ENCODE data around the gene PPP6R3.

PPP6R3 gene

DNA sequence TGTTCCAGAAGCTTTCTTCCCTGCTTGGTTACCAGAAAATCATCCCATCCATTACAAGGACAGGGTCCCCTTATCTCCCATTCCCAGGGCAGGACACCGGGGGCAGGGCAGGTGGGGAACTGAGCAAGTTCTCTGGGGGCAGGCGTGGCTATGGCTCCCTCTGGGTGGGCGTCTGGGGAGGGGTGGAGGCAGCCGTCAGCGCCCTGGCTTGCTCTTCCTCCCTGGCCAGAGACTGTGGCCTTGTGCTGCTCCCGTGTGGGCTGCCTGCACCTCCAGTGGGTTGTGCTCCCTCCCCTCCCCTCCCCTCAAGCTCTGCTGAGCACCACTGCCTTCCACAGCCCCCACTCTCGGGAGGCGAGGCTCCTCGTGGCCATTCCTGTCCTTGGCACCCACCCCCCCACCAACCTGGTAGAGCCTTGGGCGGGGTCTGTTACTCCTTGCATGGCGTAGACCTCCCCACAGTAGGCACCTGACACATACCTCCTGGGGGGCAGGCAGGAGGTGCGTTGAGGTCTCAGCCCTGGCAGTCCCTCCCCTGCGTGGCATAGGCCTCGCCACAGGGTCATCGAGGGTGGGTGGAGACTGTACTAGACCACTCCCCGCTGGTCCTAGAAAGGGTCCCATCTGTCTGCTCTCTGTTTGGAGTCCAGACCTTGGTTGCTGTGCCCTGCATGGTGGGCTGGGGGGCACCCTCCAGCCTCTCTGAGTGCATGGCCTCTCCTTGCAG lies 24.2 kb upstream of the PPP6R3 start:
- Histone ChIP-seq H3K4me3 (ENCODE audit: low read depth, low read length) (no peak overlapping the region), H4K8ac (ENCODE audit: low read depth, low read length) (peak overlapping the region; percentile 17), H4K91ac (ENCODE audit: low read depth, low read length) (peak overlapping the region; percentile 4), H2BK5ac (ENCODE audit: low read depth, low read length, poor library complexity) (no peak overlapping the region), H3K36me3 (ENCODE audit: control insufficient read depth in 1 of 2, insufficient read depth in 2 of 2, low read length in 2 of 2) (peaks cover 18 to 28% of the 10 kb centered on the region in 2 experiments), H3K4me2 (ENCODE audit: low read length) (no peak overlapping the region), H3K9ac (ENCODE audit: low read length) (no peak overlapping the region), H3K18ac (ENCODE audit: low read length) (no peak overlapping the region), H3K23ac (ENCODE audit: low read length) (no peak overlapping the region), H3K79me2 (ENCODE audit: control insufficient read depth, insufficient read depth, low read length, poor library complexity) (no peaks in the 10 kb centered on the region), H3K4ac (ENCODE audit: low read depth, low read length) (no peak overlapping the region), H2BK120ac (ENCODE audit: insufficient read depth, low read length, poor library complexity) (no peak overlapping the region), H3K79me1 (ENCODE audit: low read length) (peaks cover 10% of the 10 kb centered on the region), H2AFZ (ENCODE audit: insufficient read depth, low read length, poor library complexity) (no peak overlapping the region), H3K14ac (ENCODE audit: low read length) (peak overlapping the region; percentile 10), H3K4me1 (ENCODE audit: control insufficient read depth in 1 of 2, insufficient read depth in 2 of 2, low read length in 2 of 2) (peaks cover 12 to 15% of the 10 kb centered on the region in 2 experiments), H3K27me3 (ENCODE audit: insufficient read depth, low read length) (no peaks in the 10 kb centered on the region), H2BK12ac (ENCODE audit: low read length) (peak overlapping the region; percentile 3), H4K12ac (ENCODE audit: low read depth, low read length) (peak overlapping the region; percentile 10), H3K27ac (ENCODE audit: low read depth, low read length) (peak overlapping the region; percentile 47), H2AK5ac (ENCODE audit: low read length) (no peak overlapping the region), H3K9me3 (ENCODE audit: insufficient read depth, low read depth, low read length) (peaks cover 1% of the 10 kb centered on the region)
- DNase-seq = no peak
- WGBS (ENCODE audit: extremely low coverage, insufficient coverage, insufficient read length) = no CpG with 5 or more reads among the region's 16 CpGs

DNA sequence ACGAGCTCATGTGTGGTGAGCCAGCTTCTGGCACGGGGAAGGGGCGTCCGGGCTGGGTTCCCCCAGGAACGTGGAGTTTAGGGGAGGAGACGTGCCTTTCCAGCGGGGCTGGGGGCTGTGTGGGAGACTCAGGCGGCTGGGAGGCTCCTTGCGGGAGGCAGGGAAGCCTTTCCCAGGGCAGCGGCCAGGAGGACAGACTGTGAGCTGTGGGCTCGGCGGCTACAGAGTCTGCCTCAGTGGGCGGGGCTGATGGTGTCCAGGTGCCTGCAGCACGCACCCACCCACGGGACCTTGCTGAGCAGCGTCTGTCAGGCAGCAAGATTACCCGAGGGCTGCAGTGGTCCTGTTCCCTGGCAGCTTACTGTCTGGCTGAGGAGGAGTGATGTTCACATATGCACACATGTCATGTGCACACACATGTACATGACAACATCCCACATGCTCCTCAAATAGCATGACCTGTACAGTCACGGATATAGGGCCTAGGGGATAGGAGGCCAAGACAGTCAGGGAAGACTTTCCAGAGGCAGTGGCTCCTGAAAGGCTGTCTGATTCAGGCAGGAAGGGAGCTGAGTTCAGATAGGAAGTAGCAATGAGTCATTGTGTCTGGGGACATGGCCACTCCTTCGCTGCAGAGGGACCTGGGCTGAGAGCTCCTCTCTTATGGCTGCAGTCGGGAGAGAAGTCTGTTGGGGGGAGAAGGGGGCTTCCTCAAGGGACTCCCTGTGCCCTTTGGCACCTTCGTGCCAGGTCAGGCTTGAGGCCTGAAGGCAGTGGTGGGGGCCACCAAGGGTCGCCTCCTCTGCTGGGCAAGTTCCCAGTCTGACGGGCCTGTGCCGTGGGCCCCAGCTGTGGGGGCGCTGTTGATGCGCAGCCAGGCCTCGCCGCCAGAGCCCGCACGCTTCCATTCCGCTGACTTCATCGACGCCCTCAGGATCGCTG lies 23.3 kb upstream of the PPP6R3 start:
- peak overlapping the region; percentile 67 for H4K8ac ChIP-seq (ENCODE audit: low read depth, low read length)
- no peak overlapping the region for H4K12ac ChIP-seq (ENCODE audit: low read depth, low read length)
- no peak overlapping the region for H3K23ac ChIP-seq (ENCODE audit: low read length)
- peak overlapping the region; percentile 83 for H4K91ac ChIP-seq (ENCODE audit: low read depth, low read length)
- peaks cover 10% of the 10 kb centered on the region for H3K79me1 ChIP-seq (ENCODE audit: low read length)
- WGBS (ENCODE audit: extremely low coverage, insufficient coverage, insufficient read length) = no CpG with 5 or more reads among the region's 34 CpGs
- H2BK120ac ChIP-seq (ENCODE audit: insufficient read depth, low read length, poor library complexity) = peak overlapping the region; percentile 18
- H2BK5ac ChIP-seq (ENCODE audit: low read depth, low read length, poor library complexity) = peak overlapping the region; percentile 16
- no peaks in the 10 kb centered on the region for H3K79me2 ChIP-seq (ENCODE audit: control insufficient read depth, insufficient read depth, low read length, poor library complexity)
- peaks cover 14 to 19% of the 10 kb centered on the region in 2 experiments for H3K36me3 ChIP-seq (ENCODE audit: control insufficient read depth in 1 of 2, insufficient read depth in 2 of 2, low read length in 2 of 2)
- peak in 1 of 2 donors; percentile 14 for DNase-seq
- peak overlapping the region; percentile 40 for H3K14ac ChIP-seq (ENCODE audit: low read length)
- peaks cover 1% of the 10 kb centered on the region for H3K9me3 ChIP-seq (ENCODE audit: insufficient read depth, low read depth, low read length)
- no peak overlapping the region for H3K4me3 ChIP-seq (ENCODE audit: low read depth, low read length)
- peaks cover 12 to 15% of the 10 kb centered on the region in 2 experiments for H3K4me1 ChIP-seq (ENCODE audit: control insufficient read depth in 1 of 2, insufficient read depth in 2 of 2, low read length in 2 of 2)
- no peak overlapping the region for H3K4me2 ChIP-seq (ENCODE audit: low read length)
- no peak overlapping the region for H3K9ac ChIP-seq (ENCODE audit: low read length)
- H3K27ac ChIP-seq (ENCODE audit: low read depth, low read length) = peak overlapping the region; percentile 47
- H2AFZ ChIP-seq (ENCODE audit: insufficient read depth, low read length, poor library complexity) = peak overlapping the region; percentile 27
- H3K27me3 ChIP-seq (ENCODE audit: insufficient read depth, low read length) = no peaks in the 10 kb centered on the region
- peak overlapping the region; percentile 42 for H3K18ac ChIP-seq (ENCODE audit: low read length)
- H2BK12ac ChIP-seq (ENCODE audit: low read length) = peak overlapping the region; percentile 16
- H2AK5ac ChIP-seq (ENCODE audit: low read length) = peak overlapping the region; percentile 5
- peak overlapping the region; percentile 28 for H3K4ac ChIP-seq (ENCODE audit: low read depth, low read length)

DNA sequence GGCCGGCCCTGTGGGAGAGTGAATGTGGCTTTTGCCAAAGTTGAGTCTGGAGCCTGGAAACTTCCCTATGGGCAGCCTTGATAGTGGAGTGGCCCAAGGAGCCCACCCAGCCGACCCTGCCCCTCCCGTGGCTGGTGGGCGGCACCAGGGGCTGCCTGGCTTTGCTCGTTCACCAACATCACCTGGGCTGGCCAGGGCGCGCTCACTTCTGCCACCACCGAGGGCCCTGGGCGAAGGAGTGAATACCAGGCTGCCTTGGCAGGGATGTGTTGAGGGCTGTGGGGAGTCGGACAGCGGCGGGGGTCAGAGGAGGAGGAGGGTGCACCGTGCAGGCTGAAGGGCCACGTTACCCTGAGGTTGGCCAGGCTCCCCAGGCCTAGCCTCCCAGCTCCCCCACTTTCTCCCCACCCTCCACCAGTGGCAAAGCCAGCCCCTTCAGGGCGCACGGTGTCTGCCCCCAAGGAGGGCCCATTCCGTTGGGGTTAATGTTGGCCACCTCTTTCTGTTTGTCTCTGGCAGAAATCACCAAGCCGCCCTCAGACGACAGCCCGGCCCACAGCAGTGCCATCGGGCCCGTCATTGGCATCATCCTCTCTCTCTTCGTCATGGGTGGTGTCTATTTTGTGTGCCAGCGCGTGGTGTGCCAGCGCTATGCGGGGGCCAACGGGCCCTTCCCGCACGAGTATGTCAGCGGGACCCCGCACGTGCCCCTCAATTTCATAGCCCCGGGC lies 22.5 kb upstream of the PPP6R3 start:
- Histone ChIP-seq H3K79me2 (ENCODE audit: control insufficient read depth, insufficient read depth, low read length, poor library complexity) (no peaks in the 10 kb centered on the region), H3K14ac (ENCODE audit: low read length) (peak overlapping the region; percentile 40)
- WGBS (ENCODE audit: extremely low coverage, insufficient coverage, insufficient read length) = no CpG with 5 or more reads among the region's 34 CpGs

More for the DNA sequence above, 22.5 kb upstream of the PPP6R3 start:
- Histone ChIP-seq H3K27me3 (ENCODE audit: insufficient read depth, low read length) (no peaks in the 10 kb centered on the region), H2AK5ac (ENCODE audit: low read length) (peak overlapping the region; percentile 20), H3K18ac (ENCODE audit: low read length) (peak overlapping the region; percentile 22), H2BK12ac (ENCODE audit: low read length) (peak overlapping the region; percentile 16), H3K36me3 (ENCODE audit: control insufficient read depth in 1 of 2, insufficient read depth in 2 of 2, low read length in 2 of 2) (peaks cover 14 to 19% of the 10 kb centered on the region in 2 experiments), H3K4me1 (ENCODE audit: control insufficient read depth in 1 of 2, insufficient read depth in 2 of 2, low read length in 2 of 2) (peaks cover 12 to 15% of the 10 kb centered on the region in 2 experiments), H3K23ac (ENCODE audit: low read length) (no peak overlapping the region), H3K4me2 (ENCODE audit: low read length) (no peak overlapping the region), H2AFZ (ENCODE audit: insufficient read depth, low read length, poor library complexity) (peak overlapping the region; percentile 27), H4K12ac (ENCODE audit: low read depth, low read length) (no peak overlapping the region), H3K4me3 (ENCODE audit: low read depth, low read length) (no peak overlapping the region), H3K27ac (ENCODE audit: low read depth, low read length) (peak overlapping the region; percentile 47), H2BK120ac (ENCODE audit: insufficient read depth, low read length, poor library complexity) (peak overlapping the region; percentile 18), H3K4ac (ENCODE audit: low read depth, low read length) (peak overlapping the region; percentile 28), H4K91ac (ENCODE audit: low read depth, low read length) (peak overlapping the region; percentile 83), H3K9me3 (ENCODE audit: insufficient read depth, low read depth, low read length) (peaks cover 1% of the 10 kb centered on the region), H2BK5ac (ENCODE audit: low read depth, low read length, poor library complexity) (no peak overlapping the region), H3K9ac (ENCODE audit: low read length) (no peak overlapping the region), H4K8ac (ENCODE audit: low read depth, low read length) (peak overlapping the region; percentile 67), H3K79me1 (ENCODE audit: low read length) (peaks cover 10% of the 10 kb centered on the region)
- DNase-seq = no peak

Data from trophoblast cell (in vitro differentiated cells and primary cell).